SKM-1 treated with dmso at 0.1 percent for 144 hours (cell line): ENCODE results near the gene SPINK4.

ENCODE experiments used
- DNase-seq: peaks from one replicate; lab custom pipeline; 2025; ENCODE audit not compliant: unreplicated experiment; lab: John Stamatoyannopoulos, UW

SPINK4 gene

DNA sequence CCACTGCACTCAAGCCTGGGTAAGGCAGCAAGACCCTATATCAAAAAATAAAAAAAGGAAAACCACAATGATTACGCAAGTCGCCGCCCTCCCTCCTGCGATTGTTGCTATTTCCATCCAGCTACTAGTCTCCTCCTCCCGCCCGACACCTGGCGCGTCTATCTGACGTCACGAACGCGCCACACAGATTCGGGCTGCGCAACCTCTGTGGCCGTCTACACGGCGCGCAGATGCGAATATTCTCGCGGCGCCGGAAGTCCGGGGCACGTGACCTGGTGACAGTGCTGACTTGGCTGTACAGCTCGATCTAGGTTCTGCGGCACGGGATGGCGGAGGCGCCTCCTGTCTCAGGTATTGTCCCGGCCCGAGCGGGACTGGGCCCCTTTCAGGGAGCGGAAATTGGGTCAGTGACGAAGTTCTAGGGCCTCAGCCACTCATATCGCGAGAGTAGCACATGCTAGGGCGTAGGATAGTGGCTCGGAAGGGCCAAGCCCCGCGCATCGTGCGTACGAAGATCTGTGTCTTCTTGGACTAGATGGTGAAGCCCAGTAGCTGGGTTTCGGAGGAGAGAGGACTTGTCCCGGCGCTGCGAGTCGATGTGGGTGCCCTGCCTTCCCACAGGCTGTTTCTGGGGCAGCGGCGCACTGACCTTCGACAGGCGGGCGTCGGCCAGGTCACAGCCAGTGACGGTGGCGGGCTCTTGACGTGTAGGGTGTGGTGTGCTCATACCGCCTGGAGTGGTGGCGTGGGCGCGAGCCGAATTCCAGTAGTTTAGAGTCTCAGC lies 50.5 kb downstream of the SPINK4 start, which contains the start of gene NFX1:
Gene NFX1, plus strand, starts transcription at position 270 of the 784 bp plus-strand sequence. Its CDS starts 57 bp downstream, at position 327.
- DNase-seq = peak; percentile 96

DNA sequence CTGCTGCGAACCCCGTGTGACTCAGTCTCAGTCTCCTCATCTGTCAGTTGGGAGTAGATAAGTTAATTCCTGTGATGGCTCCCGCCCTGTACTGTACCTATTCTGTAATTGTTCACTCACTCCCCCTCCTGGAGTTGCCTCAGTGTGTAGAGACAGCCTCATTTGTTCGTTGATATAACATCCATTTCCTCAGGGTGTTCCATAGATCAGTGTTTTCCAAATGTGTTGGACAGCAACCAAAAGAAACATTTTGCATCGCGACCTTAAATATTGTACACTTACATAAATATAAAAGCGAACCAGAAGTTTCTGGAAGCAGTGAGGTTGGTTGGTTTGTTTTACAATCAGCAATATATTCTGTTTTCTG lies 51.0 kb downstream of the SPINK4 start:
- DNase-seq = no peak

DNA sequence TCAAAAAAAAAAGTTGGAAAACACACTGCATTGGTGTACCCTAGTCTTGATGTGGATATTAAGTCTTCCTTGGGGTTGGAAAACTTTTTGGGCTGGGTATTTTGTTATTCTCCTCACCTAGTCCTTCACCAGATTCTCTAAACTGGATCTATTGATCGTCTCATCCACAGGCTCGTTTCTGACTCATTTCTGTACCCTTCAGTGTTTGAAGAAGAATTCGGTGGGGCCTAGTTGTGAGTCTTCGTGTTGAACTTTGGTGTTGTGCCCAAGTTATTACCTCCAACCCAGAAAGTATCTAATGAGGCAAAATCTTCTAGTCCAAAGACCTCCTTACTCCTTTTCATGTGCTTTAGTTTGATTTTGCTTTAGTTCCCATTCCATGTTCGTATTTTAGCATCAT lies 51.9 kb downstream of the SPINK4 start:
- DNase-seq = no peak

DNA sequence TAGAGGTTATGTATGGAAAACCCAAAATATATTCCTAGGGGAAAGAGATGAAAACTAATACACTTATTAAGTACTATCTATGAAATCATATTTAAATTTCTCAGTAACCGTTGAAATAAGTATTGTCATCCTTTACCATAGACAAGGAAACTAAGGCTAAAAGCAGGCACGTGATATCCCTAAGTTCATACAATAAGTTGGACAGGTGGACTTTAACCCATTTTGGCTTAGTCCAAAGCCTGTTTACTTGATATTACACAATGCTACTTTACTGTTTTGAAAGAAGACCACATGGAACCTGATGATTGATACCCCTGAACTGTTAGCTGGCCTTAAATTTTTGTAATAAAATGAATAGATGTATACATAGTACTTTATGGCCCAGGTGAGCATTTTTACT lies 53.8 kb downstream of the SPINK4 start:
- DNase-seq = no peak

DNA sequence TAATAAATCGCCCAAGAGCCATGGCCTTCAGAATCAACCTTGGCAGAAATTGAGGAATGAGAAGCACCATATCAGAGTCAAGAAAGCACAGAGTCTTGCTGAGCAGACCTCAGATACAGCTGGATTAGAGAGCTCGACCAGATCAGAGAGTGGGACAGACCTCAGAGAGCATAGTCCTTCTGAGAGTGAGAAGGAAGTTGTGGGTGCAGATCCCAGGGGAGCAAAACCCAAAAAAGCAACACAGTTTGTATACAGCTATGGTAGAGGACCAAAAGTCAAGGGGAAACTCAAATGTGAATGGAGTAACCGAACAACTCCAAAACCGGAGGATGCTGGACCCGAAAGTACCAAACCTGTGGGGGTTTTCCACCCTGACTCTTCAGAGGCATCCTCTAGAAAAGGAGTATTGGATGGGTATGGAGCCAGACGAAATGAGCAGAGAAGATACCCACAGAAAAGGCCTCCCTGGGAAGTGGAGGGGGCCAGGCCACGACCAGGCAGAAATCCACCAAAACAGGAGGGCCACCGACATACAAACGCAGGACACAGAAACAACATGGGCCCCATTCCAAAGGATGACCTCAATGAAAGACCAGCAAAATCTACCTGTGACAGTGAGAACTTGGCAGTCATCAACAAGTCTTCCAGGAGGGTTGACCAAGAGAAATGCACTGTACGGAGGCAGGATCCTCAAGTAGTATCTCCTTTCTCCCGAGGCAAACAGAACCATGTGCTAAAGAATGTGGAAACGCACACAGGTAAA lies 54.9 kb downstream of the SPINK4 start:
- DNase-seq = no peak

DNA sequence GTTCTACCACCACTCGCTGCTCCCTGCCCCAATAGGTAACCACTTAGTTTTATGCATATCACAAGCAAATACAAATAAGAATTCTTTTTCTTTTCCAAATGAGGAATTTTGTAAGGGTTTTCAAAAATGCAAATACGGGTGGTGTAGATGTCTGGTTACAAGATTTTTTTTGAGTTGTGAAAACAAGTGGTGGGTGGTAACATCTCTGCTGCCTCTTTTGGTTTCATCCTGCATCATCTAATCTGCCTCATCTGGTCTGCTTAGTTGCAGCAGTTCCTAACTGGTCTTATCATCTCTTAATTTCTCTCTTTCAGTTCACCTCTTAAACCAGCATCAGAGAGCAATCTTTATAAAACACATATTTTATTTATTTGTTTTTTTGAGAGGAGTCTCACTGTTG lies 55.6 kb downstream of the SPINK4 start:
- no peak for DNase-seq

DNA sequence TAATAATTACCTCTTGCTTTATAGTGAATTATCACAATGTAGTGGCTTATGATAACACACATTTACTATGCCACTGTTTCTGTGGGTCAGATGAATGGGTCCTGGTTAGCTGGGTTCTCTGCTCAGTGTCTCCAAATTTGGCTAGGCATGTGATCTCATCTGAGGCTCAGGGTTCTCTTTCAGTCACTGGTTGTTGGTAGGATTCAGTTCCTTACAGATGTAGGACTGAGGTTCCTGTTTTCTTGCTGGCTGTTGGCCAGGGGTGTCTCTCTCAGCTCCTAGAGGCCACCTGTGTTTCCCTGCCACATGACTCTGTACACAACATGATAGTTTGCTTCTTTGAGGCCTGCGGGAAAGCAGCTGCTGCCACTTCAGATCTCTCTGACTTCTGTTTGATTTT lies 57.5 kb downstream of the SPINK4 start:
- peak; percentile 47 for DNase-seq
